ENCODE data around the gene SDHA. TPM values are rescaled to one million over a fixed set of nuclear protein-coding genes. Genes with fewer than 3 reads are reported as not detected.
A peak's percentile ranks its signal among the peaks of the same experiment; 100 is the strongest.

The SDHA gene
- 87.0 TPM for polyA plus RNA-seq (2013, experiment 1 of 2; ENCODE audit: insufficient read length)
- 89.1 TPM for polyA plus RNA-seq (2013, experiment 2 of 2; ENCODE audit: insufficient read length)

DNA sequence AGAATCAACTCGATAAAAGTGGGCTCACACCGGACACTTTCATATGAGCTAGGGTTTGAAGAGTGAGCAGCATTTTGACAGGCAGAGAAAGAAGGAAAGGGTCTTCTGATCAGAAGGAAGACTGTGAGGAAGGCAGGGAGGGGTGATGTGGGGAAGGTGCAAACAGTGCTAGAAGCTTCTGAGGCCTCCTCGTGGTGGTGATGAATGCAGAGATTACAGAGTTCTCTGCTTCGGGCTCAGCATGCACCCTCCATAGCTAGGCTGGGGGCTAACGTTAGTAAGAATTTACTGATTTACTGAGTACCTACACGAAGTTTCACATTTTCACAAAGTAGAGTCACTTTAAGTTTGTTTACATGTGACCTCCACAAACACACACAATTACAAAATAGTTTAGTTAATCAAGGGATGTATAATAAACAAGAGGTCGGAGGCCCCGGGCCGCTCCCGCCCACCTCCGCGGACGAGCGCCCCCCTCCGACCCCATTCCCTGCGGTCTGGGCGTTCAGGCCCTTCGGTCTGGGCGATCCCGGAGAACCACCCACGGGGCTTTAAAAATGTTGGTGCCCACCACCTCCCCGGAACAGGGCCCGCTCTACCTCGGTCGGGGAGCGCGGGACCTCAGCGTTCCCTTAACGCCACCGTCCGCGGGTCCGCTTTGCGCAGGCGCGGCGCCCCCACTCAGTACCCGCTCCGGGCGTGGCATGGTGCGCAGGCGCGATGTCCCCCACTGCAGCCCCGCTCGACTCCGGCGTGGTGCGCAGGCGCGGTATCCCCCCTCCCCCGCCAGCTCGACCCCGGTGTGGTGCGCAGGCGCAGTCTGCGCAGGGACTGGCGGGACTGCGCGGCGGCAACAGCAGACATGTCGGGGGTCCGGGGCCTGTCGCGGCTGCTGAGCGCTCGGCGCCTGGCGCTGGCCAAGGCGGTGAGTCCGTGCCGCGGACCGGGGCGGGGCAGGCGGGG, at the start of gene SDHA, which contains the start of gene CCDC127:
SDHA (plus strand) TSS at position 827 of the 963 bp plus-strand sequence; CDS start at position 863, 36 bp downstream.
CCDC127 (minus strand) TSS at position 660 of the 963 bp plus-strand sequence. CDS start 1,304 bp downstream, outside the sequence.
- peak; percentile 93 for DNase-seq

GRCh38 chr5:169071-169727, 48.9 kb upstream of the SDHA start:
- peak; percentile 34 for DNase-seq

DNA sequence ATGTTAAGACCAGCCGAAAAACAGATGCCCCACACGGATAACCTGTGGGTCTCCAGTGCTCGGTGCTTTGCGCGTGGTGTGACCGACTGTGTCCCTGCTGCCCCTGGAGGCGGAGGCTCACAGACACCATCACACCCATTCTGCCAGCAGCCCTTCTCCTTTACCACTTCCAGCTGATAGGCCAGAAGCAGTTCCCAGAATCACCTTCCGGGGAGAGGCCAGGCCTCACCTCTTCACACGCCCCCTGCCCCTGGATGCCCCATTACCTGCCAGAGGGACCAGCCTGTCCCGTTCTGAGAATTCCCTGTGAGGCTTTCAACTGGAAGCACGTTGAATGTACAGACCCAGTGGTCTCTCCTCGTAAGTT, 48.4 kb upstream of the SDHA start:
- DNase-seq, result no peak

DNA sequence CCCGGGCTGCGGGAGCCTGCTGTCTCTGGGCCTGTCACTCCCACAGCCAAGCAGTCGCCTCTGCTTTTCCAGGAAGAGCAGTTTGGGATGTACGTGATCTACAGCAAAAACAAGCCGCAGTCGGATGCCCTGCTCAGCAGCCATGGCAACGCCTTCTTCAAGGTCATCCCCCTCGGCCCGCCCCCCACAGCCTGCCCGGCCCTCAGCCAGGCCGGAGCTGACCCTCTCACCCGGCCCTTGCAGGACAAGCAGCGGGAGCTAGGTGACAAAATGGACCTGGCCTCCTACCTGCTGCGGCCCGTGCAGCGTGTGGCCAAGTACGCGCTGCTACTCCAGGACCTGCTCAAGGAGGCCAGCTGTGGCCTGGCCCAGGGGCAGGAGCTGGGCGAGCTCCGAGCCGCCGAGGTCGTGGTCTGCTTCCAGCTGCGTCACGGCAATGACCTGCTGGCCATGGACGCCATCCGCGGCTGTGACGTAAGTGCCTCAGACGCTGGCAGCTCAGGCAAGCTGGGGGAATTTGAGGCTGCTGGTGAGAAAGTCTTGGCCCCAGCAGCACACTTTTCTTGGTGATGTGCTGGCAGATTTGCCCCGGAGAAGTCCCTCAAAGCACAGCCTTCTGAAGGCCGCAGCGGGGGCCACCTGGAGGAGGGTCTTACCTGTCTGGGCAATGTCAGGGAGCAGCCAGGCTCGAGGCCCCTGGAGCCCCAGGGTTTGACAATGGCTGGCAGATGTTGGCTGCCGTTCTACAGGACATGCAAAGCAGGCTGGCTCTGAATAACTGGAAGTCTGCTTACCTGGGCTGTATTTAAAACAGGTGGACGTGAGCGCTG, 46.9 kb upstream of the SDHA start:
- no peak for DNase-seq

DNA sequence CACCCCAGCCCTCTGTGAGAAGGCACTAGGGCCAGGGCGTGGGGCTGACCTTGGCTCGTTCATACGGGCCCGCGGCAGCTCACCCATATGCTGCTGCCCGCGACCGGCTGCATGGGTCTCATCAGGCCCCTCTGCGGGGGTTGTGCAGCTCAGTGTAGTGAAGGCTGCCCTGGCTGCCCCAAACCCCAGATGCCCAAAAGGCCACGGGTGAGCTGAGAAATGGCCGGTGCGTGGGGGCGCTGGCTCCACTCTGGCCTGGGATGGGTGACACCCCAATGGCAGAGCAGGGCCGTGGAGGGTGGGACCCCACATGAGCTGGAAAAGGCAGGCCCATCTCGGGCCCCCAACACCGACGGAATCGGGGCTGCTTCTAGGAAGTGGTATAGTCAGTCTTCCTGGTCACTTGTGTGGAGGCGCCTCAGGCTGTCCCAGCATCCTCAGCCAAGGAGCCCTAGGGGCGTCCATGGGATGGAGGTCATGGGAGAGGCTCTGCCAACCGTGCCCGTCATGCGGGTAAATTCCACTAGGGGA, 46.3 kb upstream of the SDHA start:
- DNase-seq, result no peak

- no peak for DNase-seq
Observed at GRCh38 chr5:172421-172820, 45.7 kb upstream of the SDHA start.

DNA sequence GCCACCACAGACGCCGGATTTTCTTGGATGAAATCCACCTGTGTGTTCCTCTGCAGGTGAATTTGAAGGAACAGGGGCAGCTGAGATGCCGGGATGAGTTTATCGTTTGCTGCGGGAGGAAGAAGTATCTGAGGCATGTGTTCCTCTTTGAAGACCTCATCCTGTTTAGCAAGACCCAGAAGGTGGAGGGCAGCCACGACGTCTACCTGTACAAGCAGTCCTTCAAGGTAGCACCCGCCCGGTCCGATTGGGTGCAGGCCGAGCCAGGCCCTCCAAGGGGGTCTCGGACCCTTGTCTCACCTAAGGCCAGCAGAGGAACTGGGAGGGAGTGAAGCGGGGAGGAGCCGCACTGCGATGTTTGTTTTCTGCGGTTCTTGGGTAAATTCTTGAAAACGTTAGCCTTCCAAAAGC, 45.3 kb upstream of the SDHA start:
- no peak for DNase-seq

DNA sequence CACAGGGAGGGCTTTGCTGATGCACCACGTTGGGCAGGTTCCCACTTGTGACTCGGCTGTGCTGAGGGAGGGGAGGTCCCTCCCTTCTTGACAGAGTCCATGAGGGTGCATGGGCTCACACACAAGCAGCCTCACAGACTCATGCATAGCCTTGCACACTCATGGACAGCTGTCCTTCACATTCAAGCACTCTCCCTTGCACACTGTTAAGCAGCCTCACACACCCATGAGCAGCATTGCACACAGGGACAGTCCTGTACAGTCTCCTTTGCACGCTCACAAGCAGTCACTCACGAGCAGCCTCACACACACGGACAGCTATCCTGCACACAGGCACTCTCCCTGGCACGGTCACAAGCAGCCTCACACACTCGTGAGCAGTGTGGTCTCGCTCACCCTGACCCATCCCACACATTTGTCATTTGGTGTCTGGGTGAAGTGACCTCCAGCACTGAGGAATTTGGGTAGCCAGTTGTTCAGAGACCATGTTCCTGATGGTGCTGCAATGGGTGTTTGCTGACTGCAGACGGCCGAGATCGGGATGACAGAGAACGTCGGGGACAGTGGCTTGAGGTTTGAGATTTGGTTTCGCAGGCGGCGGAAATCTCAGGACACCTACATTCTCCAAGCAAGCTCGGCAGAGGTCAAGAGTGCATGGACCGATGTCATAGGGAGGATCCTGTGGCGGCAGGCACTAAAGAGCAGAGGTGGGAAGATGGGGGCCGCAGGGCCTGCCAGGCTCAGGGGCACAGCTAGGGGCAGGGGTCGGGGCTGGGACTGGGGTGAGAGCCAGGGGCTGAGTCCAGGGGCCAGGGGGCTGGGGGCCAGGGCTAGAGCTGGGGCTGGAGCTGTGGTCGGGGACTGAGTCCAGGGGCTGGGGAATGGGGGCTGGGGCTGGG, 44.5 kb upstream of the SDHA start:
- DNase-seq, result no peak

GRCh38 chr5:174291-174600, 43.9 kb upstream of the SDHA start:
- no peak for DNase-seq

DNA sequence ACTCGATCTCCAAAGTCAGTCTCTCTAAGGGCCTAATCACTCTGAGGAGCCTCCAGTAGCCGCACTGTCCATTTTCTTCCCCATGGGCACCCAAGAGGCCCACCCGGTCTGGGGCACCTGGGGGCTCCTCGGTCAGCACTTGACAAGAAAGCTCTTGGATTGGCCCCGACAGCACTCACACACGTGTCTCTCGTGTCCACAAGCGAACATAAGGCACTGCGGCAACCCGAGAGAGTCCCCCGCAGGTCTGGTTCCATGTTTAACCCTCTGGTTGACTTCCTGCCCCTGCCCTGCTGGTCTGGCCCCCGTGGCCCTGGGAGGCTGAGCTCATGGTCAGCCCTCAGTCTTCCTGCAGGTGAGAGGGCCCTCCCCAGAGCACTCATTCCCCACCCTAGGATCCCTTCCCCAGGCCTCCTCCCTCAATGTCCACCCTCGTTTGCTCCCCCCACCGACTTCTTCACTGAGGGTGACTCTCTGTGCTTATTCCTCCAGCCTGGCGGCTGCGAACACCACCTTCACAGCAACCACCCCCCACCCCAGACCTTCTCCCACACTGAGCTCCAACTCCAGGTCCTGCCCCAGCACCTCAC, 43.1 kb upstream of the SDHA start:
- no peak for DNase-seq

DNA sequence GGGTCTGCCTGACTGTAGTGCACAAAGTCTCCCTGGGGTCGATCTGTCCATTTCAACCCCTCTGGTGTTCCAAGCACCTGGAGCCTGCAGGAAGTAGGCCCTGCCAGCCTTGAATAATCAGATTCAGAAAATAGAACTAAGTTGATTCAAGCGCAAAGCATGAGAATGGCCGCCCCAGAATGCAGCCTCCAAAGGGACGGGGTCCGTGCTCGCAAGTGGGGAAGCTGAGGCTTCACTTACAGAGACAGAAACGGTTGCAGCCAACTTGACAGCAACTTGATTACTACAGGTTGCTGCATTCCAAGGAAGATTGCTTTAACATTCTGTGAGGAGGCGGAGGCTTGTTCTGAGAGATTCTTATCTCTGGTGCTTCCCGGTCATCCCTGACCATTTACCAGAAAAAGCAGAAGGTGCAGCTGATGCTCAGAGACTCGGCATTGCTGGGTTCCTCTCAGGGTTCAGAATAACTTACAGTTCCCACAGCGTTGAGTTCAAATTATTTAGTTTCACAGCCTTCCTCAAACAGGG, 41.8 kb upstream of the SDHA start:
- DNase-seq, result no peak

DNA sequence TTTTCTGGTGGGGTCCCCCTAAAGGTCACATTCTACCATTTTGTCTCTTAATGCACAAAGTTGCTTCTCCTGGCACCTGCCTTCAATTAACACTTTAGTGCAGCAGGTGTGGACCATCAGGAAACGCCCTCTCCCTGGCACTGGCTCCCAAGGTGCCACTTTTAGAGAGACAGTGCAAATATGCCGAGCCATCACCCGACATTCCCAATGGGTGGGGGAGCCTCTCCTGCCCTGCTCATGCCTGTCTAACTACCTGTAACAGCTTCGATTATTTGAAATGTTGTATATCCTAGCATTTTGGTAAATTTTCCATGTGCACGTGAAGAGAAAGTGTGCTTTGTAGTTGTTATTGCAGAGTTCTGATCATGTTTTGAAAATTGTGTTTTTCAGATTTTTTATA, 40.0 kb upstream of the SDHA start:
- DNase-seq, result no peak

DNA sequence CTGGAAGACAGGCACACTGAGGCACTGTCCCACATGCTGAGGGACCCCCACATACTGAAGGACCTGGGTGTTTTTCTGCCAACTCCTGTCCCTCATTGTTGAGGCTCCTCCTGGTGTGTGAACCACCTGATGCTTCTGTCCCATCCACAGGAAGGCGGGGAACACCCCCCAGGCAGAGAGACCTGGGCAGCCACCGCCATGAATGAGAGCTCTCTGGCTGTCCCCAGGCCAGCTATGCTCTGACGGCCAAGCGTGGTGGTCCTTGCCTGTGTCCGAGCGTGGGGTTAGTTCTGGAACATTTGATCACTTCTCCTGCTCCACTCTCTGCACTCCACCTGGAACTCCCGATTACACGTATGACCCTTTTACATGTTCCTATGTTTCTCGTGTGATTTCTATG, 38.7 kb upstream of the SDHA start:
- DNase-seq, result no peak

- DNase-seq, result no peak
Observed at GRCh38 chr5:180286-180918, 37.7 kb upstream of the SDHA start.

- no peak for DNase-seq
Observed at GRCh38 chr5:181160-181559, 37.0 kb upstream of the SDHA start.

DNA sequence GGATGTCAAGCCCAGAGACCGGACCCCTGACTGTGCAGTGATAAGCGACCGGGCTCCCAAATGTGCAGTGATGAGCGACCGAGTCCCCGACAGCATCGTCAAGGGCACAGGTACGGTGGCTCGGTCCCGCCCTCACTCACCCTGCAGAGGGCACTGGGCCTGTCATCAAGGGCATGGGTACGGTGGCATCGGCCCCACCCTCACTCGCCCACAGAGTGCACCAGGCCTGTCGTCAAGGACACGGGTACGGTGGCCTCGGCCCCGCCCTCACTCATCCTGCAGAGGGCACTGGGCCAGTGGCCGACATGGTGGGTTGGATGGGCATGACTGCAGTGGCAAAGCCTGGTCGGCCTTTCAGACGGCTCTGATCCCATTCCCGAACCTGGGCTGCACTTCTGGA, 36.6 kb upstream of the SDHA start:
- DNase-seq, result no peak

GRCh38 chr5:182126-182525, 36.0 kb upstream of the SDHA start:
- DNase-seq, result no peak

- DNase-seq, result peak; percentile 27
Observed at GRCh38 chr5:184471-184870, 33.6 kb upstream of the SDHA start.

DNA sequence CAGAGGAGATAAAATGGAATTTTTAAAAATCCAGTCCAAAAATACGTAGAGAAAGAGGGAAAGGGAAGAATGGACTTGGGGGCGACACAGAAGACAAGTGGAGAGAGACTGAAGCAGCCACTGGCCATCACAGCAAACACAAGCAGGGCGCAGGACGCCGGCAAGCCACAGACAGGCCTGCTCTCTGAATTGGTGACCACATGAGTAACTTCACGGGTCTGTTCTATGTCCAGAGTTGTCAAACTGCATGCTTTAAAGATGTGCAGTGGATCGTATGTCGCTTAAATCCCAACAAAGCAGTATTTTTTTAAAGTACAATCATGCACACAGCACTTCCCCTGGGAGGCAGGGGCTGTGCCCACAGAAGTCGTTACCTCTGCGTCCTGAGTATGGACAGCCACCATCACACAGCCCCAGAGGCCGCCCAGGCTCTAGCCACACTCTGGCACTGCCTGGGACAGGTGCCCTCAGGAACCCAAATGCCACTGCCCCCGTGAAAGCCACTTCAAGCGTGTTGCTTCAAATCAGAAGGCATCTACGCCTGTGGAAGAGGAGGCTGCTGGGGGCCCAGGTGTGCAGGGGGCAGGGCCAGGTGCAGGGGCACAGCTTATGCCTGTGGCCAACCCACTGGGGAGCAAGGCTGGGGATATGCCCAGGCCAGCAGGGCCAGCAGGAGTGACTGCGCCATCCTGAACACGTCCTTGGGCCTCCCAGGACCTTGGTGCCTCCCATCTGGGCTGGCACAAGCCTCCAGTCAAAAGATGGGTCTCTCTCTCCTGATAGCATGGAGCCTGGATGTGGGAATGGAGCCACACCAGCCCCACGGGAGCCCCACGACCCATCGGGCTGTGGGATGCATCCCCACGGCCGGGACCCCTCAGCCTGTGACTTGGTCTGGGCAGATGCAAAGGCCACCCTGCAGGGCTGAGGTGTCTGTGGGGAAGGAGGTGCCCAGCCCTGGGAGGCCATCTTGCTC, 32.7 kb upstream of the SDHA start:
- DNase-seq, result no peak
